GM19468 (cell line): ENCODE results near the gene GATAD2A.
"Not testable (repeated sequence)": the region's sequence is repeated elsewhere in the genome, so short reads cannot be mapped to it uniquely, and the experiment has no call there.

ENCODE experiments used
- ATAC-seq: cut with Tn5 transposase; IDR thresholded peaks from one replicate; pipeline ENCODE4 v1.9.1; 2021; ENCODE audit warnings: mild to moderate bottlenecking, moderate library complexity, moderate number of reproducible peaks; ENCODE audit not compliant: unreplicated experiment; ENCODE audit errors: extremely low read depth

GATAD2A gene

DNA sequence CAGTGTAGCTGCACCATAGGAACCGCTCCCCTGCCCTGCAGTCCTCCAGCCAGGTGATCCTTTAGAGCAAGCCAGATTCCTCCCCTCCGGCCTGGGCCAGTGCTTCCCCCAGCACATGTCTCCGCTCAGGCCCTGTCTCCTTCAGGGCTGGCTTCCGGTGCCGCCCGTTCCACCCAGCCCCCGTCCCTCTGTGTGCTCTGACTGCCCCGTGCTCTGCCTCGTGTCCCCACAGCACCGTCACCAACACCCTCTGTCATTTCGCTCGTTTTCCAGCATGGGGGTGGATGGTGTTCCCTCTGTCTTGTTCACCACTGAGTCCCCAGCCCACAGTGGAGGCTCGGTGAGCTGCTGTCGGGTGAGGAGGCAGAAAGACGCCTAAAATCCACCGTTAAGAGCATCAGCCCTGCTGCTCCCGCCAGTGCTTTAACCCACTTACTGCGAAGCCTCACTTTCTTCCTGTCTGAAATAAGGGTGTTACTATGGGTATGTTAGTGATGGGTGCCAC lies 55.3 kb downstream of the GATAD2A start:
- ATAC-seq, result no peak

DNA sequence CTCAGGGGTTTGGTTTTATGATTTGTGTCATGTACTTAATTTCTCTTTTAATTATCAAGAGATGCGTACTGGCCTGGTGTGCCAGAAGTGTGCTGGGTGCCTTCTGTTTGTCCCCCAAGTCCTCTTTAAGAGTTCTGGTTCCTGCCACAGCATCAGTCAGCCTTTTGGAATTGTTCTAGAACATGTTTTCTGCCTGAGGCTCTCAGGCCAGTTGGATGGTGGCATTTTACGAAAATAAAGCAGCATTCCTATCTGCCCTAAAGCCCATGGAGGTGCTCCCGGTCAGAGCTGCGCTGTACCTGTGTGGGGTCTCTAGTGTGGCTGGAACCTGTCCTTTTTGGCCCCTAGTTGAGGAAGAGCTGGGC lies 55.8 kb downstream of the GATAD2A start:
- no peak for ATAC-seq

DNA sequence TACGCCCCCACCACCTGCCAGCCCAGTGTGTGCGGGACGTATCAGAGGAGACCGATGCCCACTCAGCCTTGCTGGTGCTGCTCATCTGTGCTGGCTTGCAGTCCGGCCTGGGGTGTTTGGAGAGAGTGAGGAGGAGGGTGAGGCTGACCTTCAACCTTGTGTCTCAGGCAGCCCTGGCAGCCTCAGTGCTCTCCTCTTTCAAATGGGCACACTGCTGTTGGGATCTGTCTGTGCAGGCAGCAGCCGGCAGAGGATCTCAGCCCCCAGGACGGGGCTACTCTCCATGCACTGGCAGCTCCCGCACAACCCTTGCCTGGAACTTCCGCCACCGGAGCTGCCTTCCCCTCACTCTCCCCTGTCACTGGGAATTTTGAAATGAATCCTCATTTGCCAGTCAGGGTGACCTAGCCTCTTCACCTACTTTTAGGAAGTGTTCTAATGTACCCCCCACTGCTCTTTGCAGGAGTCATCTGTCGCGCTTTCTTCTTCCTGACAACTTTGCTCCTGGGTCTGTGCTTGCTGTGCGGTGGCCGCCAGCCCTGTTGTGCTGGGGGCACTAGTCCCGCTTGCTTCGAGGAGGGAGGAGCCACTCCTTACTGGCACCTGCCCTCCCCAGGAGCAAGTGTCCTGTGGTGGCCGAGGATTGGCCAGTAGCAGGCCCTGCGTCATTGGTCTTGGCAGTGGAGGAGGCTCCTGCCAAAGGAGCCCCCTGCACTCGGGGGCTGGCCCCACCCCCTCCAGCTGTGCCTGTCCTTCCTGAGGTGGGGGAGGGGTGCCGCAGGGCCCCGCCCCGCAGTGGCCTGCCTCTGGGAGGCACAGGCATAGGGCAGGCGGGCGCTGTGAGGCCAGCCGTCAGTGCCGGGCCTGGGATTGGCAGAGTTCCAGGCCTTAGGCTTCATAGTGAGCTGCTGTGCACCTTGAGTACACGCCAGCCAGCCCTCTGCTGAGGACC lies 56.5 kb downstream of the GATAD2A start:
- no peak for ATAC-seq

DNA sequence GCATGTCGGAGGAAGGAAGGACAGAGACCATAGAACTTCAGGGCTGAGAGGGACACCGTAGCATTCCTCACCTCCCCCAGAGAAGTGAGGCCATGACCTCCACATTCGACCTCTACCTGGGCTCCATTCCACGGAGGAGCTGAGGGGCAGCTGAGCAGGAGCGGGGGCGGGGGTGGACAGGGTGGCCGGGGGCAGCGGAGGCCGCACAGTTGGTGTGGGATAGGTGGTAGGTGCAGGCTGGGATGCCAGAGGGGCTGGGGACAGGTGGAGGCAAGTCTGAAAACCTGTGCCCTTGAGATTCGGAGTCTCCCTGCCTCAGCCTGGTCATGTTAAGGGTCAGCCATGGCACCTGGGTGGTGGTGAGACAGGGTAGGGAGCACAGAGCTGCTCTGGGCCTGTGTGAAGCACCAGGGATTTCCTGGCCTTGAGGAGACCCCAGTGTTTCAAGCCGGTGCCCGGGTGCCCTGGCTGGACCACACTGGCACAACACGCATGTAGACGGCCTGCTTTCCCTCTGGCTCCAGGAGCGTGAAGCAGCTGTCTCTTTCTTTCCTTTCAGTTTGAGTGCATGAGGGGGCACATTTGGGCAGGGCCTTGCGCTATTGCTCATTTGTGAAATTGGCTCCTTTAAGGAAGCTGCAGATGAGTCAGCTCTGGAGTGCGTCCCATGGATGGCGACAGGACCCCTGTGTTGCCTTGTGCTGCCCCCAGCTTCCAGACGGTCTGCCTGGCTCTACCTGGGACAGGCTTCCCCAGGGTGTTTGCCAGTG lies 58.1 kb downstream of the GATAD2A start:
- ATAC-seq, result no peak

DNA sequence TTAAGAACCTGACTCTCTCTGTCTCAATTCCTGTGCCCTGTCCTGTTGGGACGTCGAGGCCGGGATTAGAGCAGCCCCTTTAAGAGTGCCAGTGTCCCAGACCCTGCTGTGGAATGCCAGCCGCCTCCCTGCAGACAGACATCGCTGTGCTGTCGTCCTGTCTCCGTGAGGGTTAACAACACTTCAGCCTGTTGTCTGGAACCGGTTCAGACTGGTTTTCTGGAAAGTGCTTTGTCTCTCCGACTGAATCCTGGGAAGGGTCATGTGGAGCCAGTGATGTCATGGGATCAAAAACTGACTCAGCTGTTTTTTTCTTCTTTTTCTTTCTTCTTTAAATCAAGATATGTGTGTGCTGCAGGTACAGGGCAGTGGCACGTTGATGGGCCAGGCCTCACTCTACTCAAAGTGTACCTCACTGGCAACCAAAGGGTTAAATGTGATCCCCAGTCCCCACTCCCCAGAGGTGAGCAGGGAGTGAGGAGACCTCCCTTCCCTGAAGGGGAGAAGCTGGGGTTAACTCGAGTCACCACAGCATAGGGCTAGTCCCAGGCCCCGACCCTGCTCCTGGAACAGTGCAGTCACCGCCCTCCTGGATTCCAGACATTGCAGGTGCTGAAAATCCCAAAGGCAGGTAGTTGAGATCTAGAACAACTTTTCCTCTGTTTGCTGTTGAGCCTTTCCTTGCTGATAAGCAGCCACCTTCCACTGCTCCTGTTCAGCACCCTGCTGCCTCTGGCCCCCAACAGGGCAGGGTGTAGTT lies 59.0 kb downstream of the GATAD2A start:
- no peak for ATAC-seq

DNA sequence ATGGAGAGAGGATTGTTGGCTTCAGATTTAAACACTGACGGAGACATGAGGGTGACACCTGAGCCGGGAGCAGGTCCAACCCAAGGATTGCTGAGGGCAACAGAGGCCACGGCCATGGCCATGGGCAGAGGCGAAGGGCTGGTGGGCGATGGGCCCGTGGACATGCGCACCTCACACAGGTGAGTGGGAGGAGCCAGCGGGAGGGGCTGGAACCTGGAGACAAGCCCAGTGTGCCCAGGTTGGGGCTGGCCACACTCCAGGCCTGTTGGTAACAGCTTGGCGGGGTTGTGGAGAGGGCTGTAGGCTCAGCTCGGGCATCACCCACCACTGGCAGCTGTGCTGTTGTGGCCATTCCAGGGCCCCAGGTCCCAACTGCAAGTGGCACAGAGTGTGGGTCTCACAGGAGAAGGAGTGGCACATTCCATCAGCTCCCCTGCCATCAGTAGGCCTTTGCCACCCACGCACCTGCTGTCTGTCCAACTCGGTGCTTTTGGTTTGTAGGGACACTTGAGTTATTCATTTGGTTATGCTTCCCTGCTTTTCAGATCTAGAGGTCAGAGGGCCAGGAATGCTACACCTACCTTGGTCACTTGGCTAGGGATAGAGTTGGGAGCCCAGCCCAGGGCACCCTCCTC lies 60.1 kb downstream of the GATAD2A start:
- no peak for ATAC-seq

DNA sequence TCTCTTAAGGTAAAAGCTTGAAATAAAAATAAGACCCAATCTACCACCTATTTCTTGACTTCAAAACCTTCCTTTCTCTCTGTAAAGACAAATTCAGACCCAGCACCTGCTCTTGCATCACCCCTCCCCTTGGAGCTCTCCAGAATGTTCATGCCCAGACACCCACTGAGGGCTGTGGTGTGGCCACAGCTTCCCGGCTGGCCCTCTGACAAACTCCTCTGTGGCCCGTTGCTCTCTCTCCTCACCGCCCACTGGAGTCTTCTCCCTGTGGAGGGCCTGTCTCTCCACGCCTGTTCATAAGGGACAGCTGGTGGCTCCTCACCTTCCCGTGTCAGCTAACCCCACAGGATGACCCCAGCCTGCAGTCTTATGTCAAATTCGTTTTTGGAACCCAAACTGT lies 60.7 kb downstream of the GATAD2A start:
- ATAC-seq, result no peak

DNA sequence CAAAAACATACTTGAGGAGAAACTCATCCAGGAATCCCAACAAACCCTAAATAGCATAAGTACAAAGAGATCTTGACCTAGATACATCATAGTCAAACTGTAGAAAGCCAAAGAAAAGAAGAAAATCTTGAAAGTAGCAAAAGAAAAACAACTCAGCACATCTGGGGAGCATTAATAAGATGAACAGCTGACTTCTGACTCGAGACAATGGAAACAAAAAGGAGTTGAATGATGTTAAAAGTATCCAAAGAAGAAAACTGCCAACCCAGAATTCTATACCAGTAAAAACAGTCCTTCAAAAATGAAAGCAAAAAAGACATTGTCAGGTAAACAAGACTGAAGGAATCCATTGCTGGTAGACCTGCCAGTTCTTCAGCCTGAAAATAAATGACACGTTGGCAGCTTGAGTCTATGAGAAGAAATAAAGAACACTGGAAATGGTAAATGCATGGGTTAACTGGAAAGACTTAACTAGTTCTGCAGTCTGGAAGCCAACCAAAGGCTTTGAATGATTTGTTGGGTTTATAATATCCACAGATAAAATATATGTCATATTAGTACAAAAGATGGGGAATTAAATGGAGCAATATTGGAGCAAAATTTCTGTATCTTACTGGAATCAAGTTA lies 63.1 kb downstream of the GATAD2A start:
- ATAC-seq, result no peak

DNA sequence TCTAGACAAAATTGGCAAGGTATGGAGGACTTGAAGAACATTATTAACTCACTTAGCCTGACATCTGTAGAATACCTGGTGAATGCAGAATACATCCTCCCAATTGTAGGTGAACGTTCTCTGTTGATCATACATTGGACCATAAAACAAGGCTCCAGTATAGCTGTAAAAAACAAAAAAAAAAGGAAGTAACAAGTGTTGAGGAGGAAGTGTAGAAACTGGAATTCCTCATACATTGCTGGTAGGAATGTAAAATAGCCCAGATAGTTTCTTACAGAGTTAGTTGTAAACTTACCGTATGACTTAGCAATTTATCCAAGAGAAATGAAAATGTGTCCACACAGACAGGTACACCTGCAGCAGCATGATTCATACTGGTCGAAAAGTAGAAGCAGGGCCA lies 65.1 kb downstream of the GATAD2A start:
- no peak for ATAC-seq

DNA sequence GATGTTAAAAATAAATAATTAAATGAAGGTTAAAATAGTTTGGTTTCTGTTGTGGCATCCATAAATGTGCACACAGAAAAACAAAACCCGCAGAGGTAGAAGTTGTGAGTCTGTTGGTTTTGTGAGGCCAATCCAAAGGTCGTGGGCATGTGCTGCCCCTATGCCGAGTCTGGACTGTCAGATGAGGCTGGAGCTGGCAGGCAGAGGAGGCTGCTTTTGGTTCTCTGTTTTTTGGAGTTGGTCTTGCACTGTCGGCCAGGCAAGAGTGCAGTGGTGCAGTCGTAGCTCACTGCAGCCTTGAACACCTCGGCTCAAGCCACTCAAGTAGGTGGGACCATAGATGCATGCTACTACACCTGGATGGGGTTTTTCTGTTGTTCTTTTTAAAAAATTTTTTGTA lies 66.2 kb downstream of the GATAD2A start:
- no peak for ATAC-seq

DNA sequence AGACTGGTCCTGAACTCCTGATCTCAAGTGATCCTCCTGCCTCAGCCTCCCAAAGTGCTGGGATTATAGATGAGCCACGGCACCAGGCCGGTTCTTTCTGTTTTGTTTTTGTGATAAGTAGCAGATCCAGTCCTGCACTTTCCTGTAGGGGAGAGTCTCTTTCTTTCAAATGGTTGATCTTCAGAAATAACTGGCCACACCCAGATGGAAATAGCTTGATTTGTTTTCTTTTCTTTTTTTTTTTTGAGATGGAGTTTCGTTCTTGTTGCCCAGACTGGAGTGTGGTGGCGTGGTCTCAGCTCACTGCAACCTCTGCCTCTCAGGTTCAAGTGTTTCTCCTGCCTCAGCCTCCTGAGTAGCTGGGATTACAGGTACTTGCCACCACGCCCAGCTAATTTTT lies 66.6 kb downstream of the GATAD2A start:
- not testable (repeated sequence) for ATAC-seq

DNA sequence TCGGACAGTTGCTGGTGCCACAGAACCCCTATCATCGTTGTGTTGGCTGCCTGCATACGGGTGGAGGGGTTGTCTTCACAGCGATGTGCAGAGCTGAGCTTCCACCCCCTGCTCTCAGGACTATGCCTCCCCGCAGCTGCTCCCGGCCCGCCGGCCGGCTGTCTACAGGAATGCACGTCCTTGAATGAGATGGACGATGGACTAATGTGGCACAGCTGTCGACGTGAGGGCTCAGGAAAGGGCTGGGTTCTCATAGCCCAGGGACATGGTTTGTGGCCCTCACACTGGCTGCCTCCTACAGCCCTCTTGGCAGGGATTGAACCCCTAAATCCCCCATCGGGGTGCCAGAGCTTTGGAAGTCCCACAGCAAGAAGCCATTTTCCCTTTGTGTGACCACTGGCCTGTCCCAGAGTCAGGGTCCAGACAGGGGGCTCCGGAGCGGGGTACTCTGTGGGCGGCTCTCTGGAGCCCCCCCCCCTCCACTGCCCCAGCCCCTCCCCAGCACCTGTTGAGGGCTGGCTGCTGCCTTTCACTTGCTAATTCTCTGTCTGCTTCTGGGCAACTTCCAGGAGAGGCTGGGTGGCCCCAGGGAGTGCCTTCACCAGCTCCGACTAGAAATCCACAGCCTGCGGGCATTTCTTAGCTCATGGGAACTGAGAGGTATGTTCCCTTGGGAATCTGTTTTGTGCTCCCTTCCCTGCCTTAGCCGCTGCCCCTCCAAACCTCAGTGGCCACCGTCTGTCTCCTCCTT lies 69.7 kb downstream of the GATAD2A start:
- no peak for ATAC-seq

DNA sequence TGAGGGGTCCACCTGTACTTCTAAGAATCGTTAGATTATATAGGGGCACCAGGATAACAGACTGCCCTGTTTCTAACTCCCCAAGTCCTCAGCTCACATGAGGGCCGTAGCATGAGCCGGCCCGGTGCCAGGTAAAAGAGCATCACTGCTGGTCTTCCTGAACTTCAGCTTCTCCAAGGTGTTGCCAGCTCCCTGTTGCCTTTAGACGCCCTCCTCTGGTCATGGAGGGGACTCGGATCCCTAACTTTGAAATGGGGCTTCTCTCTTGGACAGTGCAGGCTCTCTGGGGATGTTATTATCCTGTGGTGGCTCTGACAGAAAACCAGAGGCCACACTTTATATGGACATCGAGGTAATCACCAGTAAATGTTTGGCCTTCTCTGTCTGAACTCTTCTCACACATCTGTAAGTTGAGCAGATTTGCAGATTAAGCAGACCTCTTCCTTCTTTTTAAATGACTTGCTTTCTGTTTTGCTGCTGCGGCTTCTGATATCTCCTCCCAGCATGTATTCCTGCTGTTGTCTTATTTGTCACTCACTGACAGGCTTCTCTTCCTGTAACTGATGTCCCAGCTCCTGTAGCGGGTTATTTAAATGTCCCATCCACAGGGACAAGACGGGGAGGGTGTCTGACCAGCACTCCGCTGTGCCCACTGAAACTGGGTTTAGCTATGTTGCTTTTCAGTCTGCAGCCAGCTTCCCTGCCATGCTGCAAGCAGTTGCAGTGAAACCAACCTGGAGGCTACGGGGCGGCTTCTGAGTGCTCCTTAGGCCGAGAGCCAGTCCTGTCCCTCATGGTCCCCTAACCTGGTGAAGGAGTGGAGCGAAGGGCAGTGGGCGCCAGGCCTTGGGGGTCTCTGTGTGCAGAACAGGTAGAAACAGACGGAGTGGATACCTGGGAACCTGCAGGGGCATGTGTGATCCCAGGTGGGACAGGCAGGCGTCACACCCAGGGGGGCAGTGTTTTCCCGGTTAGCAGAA lies 70.7 kb downstream of the GATAD2A start:
- no peak for ATAC-seq

DNA sequence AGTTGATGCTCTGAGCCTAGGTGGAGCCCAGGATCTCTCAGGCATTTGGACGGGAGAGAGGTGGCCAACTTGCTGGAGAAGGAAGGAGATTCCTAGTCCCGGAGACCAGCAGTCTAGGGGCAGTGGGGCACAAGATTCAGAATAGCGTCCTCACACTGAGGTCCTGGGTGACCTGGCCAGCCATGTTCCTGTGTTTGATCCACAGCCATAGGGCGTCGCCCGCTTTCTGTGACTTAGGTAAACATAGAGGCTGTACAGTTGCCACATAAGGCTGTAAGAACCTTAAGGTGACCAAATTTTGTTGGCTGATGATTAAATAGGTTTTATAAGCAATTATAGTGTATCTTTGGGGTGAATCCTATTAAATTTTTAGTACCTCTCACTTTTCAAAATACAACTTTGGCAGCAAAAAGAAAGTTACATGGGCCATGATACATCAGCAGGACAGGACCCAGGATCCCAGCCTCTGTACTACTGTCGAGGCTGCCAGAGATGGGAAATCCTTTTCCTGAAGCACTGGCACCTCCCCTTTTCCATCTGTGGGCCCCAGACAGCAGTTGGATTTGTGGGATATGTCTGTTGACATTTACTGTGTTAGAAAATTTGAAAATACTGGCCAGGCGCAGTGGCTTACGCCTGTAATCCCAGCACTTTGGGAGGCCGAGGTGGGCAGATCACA lies 72.4 kb downstream of the GATAD2A start:
- ATAC-seq, result no peak

DNA sequence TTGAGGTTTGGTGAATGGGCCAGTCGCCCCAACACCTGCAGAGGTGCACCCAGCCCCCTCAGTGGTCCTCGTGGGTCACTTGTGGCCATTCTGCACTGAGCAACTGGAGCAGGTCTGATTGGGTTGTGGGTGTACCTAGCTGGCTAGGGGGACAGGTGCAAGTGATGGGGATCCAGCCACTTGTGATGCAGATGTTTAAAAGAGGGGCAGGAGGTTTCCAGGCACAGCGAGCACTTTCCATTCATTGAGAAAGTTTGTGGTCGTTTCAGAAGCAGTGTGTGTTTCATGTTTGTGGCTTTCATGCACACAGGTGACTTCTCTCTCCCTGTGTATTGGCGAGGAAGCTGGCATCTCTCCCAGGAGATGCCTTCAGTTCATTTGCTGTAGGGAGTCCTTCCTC lies 75.2 kb downstream of the GATAD2A start:
- ATAC-seq, result no peak

DNA sequence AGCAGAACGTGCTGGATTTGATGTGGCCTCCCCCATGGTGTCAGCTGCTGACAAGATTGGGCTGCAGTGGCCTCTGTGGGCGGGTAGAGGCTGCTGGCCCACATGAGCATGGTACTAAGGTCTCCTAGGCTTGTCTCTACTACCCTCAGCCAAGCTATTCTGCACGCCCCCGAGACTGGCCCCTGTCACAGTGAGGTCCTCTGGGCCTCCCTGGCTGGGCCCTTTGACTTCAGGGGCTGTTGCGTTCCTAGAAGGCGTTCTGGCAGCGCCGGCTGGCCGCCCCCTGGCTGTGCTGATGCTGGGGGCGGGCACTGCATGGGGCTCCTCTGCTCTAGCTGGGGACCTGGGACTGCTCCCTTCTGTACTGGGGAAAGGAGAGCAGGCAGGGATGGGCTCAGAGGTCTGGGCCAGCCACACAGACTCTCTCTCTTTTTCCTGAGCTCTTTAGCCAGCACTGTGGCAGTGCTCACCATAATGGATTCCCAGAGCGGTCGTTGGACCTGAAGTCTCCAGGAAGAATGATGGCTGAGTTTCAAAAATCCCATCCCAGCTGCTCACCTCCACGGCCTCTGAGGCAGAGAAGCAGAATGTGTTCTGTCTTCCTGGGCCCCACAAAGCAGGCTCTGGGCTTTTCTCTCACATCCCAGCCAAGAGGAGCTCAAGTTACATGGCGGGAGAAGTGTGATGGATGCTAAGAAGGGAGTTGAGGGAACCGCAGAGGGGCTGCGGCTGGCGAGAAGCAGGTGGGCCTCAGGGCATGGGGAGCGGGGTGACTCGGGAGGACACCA lies 77.5 kb downstream of the GATAD2A start:
- ATAC-seq, result no peak
